RWPE2 (cell line): ENCODE results near the gene ARHGEF3.

ENCODE experiments used
- ATAC-seq: fragments of 200-7000 bp; cut with Tn5 transposase; 3 replicates; pipeline ENCODE4 v1.9.1; 2021; ENCODE audit warnings: low read depth
- DNase-seq: peaks from one replicate; pipeline ENCODE4 v3.0.0-alpha.2; 2020; ENCODE audit warnings: low spot score
- H3K27ac ChIP-seq: fragments of 450-650 bp; 2 replicates; pipeline ENCODE4 v1.5.1; 2017; ENCODE audit warnings: mild to moderate bottlenecking; ENCODE audit not compliant: poor library complexity, severe bottlenecking
- H3K27me3 ChIP-seq: fragments of 250-450 bp; sonication (Bioruptor Pico); 2 replicates; pipeline ENCODE4 v1.5.1; 2021; ENCODE audit warnings: mild to moderate bottlenecking, moderate library complexity; ENCODE audit not compliant: insufficient read depth, poor library complexity, severe bottlenecking
- H3K36me3 ChIP-seq: fragments of 250-450 bp; sonication (Bioruptor Pico); 2 replicates; pipeline ENCODE4 v1.5.1; 2020; ENCODE audit warnings: low read depth, mild to moderate bottlenecking, moderate library complexity
- H3K4me1 ChIP-seq: fragments of 250-450 bp; sonication (Bioruptor Pico); 2 replicates; pipeline ENCODE4 v1.5.1; 2021; ENCODE audit warnings: mild to moderate bottlenecking, moderate library complexity; ENCODE audit not compliant: insufficient read depth, poor library complexity, severe bottlenecking
- H3K4me3 ChIP-seq: fragments of 250-450 bp; sonication (Bioruptor Pico); 2 replicates; pipeline ENCODE4 v1.5.1; 2021; ENCODE audit warnings: mild to moderate bottlenecking, moderate library complexity; ENCODE audit not compliant: severe bottlenecking
- H3K9me3 ChIP-seq: fragments of 250-450 bp; sonication (Bioruptor Pico); 2 replicates; pipeline ENCODE4 v1.5.1; 2021; ENCODE audit warnings: mild to moderate bottlenecking, moderate library complexity; ENCODE audit not compliant: severe bottlenecking
- TF ChIP-seq, protein P1 (sequence below): fragments of 450-650 bp; IDR thresholded peaks from one replicate; pipeline ENCODE4 v1.5.1; 2017; ENCODE audit warnings: mild to moderate bottlenecking, moderate library complexity; ENCODE audit not compliant: poor library complexity, severe bottlenecking

Gene ARHGEF3

DNA sequence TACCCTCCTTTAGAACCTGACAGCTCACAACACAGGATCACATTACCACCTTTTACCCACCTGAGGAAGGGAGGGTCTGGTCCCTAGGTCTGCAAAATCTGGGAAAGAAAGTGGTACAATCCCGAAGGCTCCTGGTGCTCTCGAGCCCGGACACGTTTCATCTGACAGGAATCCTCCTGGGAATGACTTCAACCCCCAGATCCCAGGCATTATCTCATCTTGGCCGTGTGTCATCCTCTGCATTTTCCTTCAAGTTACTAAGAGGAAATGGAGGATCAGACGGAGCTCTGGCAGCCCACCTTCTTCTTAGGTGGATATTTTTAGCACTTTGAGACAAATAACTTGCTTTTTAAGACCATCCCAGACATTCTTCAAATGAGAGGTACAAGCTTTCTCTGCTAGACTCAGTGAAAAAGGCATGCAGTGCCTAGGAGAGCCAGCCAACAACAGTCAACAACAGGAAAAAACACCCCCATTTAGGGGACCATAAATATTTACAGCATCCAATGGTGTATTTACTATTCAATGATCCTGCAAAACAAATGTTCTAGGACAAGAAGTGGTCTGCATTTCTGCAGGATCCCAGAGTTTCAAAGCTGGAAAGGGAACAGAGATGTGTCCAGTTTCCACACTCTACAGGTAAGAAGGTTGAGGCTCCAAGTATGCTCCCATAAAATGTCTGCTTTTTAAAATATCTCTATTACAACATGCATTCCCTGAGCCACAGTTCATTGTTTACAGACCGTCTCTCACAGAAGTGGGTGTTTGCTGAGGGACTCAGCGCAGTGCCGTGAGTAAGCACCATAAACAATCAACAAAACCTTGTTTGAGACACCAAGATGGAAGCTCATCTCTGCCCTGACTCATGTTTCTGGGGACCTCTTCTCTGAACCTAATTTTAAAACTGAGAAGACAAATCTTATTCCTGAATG lies 38.3 kb upstream of the ARHGEF3 start:
- Histone ChIP-seq H3K4me3 (no peak overlapping the region), H3K9me3 (no peaks in the 10 kb centered on the region), H3K27me3 (no peaks in the 10 kb centered on the region), H3K27ac (peak overlapping the region; percentile 75), H3K4me1 (peaks cover 53% of the 10 kb centered on the region), H3K36me3 (no peaks in the 10 kb centered on the region)
- peak; percentile 73 for DNase-seq
- TF ChIP-seq, protein P1, sequence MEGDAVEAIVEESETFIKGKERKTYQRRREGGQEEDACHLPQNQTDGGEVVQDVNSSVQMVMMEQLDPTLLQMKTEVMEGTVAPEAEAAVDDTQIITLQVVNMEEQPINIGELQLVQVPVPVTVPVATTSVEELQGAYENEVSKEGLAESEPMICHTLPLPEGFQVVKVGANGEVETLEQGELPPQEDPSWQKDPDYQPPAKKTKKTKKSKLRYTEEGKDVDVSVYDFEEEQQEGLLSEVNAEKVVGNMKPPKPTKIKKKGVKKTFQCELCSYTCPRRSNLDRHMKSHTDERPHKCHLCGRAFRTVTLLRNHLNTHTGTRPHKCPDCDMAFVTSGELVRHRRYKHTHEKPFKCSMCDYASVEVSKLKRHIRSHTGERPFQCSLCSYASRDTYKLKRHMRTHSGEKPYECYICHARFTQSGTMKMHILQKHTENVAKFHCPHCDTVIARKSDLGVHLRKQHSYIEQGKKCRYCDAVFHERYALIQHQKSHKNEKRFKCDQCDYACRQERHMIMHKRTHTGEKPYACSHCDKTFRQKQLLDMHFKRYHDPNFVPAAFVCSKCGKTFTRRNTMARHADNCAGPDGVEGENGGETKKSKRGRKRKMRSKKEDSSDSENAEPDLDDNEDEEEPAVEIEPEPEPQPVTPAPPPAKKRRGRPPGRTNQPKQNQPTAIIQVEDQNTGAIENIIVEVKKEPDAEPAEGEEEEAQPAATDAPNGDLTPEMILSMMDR, result no peak
- peak; percentile 81 for ATAC-seq

DNA sequence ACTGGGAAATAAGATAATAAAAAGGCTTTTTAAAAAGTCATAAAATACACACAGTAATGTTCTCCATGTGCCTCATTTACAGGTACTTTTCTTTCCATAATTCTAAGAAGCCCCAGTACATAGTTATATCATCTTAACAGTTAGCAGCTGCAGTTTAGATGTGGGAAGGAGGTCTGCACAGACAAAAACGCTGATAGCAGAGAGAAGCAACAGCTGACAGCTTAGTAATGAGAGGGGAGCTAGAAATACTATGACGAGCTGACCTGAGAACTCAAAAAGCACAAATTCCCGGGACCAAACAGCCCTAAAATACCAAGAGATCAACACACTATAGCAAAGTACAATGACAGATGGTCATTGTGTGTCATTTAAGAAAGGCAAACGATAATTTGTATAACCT lies 36.7 kb upstream of the ARHGEF3 start:
- no peaks in the 10 kb centered on the region for H3K9me3 ChIP-seq
- peak overlapping the region; percentile 75 for H3K27ac ChIP-seq
- no peaks in the 10 kb centered on the region for H3K36me3 ChIP-seq
- no peak for ATAC-seq
- no peak overlapping the region for H3K4me3 ChIP-seq
- DNase-seq, result no peak
- no peaks in the 10 kb centered on the region for H3K27me3 ChIP-seq
- peaks cover 46% of the 10 kb centered on the region for H3K4me1 ChIP-seq
- TF ChIP-seq, protein P1, result no peak

DNA sequence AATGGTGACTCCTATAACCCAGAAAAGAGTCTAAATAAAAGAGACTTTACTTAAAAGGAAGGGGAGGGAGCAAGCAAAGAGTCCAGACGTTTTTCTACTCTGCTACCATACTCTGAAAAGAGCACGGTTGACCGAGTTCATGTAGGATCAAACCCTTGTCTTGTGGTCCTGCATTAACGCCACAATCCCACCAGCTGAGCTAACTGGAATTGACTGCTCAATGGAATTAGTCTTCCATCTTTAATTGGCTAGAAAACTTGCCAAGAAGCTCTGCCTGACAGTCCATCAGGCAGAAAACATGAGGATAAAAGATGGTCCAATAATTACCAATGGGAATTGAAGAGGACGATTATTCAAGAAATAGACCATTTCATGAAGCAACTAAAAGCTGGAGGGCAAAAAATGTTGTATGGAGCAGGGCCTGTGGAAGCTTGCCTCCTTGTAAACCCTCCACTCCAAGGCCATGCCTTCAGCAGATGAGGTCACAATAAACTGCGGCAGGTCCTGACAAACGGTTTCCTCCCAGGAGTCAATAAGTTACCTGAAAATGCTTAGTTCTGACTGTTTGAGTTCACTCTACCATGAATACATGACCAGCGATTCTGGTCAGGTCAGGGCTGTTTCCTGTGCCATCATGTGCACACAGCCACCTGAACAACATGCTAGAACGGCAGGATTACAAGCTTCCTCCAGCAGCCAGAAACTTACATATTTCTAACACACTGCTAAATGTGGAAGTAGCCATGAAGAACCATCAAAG lies 35.6 kb upstream of the ARHGEF3 start:
- Histone ChIP-seq H3K36me3 (no peaks in the 10 kb centered on the region), H3K27ac (peak overlapping the region; percentile 75), H3K4me3 (no peak overlapping the region), H3K4me1 (peaks cover 46% of the 10 kb centered on the region), H3K9me3 (no peaks in the 10 kb centered on the region), H3K27me3 (no peaks in the 10 kb centered on the region)
- no peak for DNase-seq
- peak; percentile 24 for ATAC-seq
- TF ChIP-seq, protein P1, result no peak

DNA sequence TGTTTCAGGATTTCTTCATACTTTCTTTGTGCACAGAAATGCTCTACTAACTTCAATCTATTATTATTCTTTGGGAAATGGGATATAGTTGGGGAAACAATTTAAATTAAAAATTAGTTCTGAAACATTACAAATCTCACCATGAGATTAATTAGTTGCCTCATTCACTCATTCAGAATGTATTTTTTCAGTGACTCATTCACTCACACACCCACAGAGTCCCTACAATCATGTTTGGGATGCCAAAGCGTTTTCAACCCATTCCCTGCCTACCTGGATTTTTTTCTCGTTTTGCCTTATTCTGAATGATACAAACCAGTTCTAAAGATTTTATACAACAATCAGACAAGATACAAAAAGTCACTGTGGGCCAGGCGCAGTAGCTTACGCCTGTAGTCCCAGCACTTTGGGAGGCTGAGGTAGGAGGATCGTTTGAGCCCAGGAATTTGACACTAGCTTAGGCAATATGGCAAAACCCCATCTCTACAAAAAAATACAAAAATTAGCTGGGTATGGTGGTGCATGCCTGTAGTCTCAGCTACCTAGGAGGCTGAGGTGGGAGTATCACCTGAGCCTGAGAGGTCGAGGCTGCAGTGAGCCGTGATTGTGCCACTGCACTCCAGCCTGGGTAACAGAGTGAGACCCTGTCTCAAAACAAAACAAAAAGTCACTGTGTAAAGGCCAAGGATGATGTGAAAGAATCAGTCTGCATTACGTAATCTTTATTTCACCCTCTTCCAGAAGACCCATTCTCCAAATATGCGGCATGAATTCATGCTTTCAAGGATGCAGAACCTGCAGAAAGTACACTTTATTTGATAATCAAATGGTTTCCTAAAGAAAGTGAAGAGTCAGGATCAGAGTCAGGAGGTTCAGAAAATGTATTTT lies 34.8 kb upstream of the ARHGEF3 start:
- Histone ChIP-seq H3K9me3 (no peaks in the 10 kb centered on the region), H3K4me1 (peaks cover 46% of the 10 kb centered on the region), H3K36me3 (no peaks in the 10 kb centered on the region), H3K4me3 (no peak overlapping the region), H3K27me3 (no peaks in the 10 kb centered on the region), H3K27ac (peak overlapping the region; percentile 75)
- ATAC-seq (peak; percentile 36; the same call in 1 of the 3 replicates), DNase-seq (no peak)
- TF ChIP-seq, protein P1, result no peak
